Breast epithelium (tissue), 4 donors: ENCODE results near the gene OLFM4. TPM values are rescaled to one million over a fixed set of nuclear protein-coding genes. Genes with fewer than 3 reads are reported as not detected.

Source experiments
- DNase-seq, 2 donors: peaks; one replicate each; pipeline ENCODE4 v3.0.0-alpha.2; 2019; ENCODE audit warnings: low spot score in 2 of 2
- H3K27ac ChIP-seq, 2 donors: fragments of 200-600 bp; sonication (generic) in 1 of 2; one replicate each; pipeline ENCODE4 v1.5.1; 2016 to 2019; ENCODE audit warnings: mild to moderate bottlenecking in 1 of 2
- H3K27me3 ChIP-seq, 2 donors: fragments of 200-600 bp; sonication (generic) in 1 of 2; one replicate each; pipeline versions ENCODE4 v1.5.1 to v1.6.0; 2017 to 2019; ENCODE audit warnings: control low read depth in 1 of 2, mild to moderate bottlenecking in 1 of 2
- H3K36me3 ChIP-seq: fragments of 200-600 bp; one replicate; pipeline ENCODE4 v1.5.1; 2019
- H3K4me1 ChIP-seq, 2 donors: fragments of 200-600 bp; sonication (generic); one replicate each; pipeline ENCODE4 v1.5.1; 2016 to 2019; ENCODE audit warnings: control low read depth in 1 of 2
- H3K4me3 ChIP-seq, 3 donors: fragments of 200-600 bp; sonication (generic); 1 replicate in 2 of 3; 2 replicates in 1 of 3; pipeline ENCODE4 v1.5.1; 2016 to 2019; ENCODE audit warnings: mild to moderate bottlenecking in 3 of 3, moderate library complexity in 2 of 3
- H3K9me3 ChIP-seq, 2 donors: fragments of 200-600 bp; sonication (generic) in 1 of 2; one replicate each; pipeline ENCODE4 v1.5.1; 2016 to 2019; ENCODE audit warnings: control low read depth in 1 of 2
- POLR2A ChIP-seq: fragments of 450-650 bp; IDR thresholded peaks from one replicate; pipeline ENCODE4 v1.6.1; 2016; ENCODE audit warnings: antibody characterized with exemption, mild to moderate bottlenecking, moderate library complexity
- POLR2AphosphoS5 ChIP-seq, 3 donors: sonication (generic); formaldehyde crosslinking; IDR thresholded peaks; one replicate each; pipeline ENCODE4 v1.6.1; 2017; ENCODE audit warnings: antibody characterized with exemption in 3 of 3
- intact Hi-C: fragments of 100-400 bp; cut with DNase I; formaldehyde crosslinking; loops from one replicate; pipeline ENCODE4 v1.15.1; 2023; ENCODE audit warnings: low total_unique reads
- total RNA-seq, 3 donors: library from RNA; depleted of rRNA; stranded (reverse); fragments of >200 nt; gene quantifications; one replicate each; pipeline ENCODE4 v1.1.0, GENCODE V29; 2016
- TF ChIP-seq, protein P1 (sequence below), 3 donors: fragments of 450-650 bp; IDR thresholded peaks; one replicate each; pipeline ENCODE4 v1.5.1; 2016 to 2017; ENCODE audit warnings: antibody characterized with exemption in 3 of 3, mild to moderate bottlenecking in 3 of 3, moderate library complexity in 3 of 3

OLFM4 gene
- total RNA-seq, 3 donors from 2014 or later, result 0.32 to 144 (median 1.9) TPM

DNA sequence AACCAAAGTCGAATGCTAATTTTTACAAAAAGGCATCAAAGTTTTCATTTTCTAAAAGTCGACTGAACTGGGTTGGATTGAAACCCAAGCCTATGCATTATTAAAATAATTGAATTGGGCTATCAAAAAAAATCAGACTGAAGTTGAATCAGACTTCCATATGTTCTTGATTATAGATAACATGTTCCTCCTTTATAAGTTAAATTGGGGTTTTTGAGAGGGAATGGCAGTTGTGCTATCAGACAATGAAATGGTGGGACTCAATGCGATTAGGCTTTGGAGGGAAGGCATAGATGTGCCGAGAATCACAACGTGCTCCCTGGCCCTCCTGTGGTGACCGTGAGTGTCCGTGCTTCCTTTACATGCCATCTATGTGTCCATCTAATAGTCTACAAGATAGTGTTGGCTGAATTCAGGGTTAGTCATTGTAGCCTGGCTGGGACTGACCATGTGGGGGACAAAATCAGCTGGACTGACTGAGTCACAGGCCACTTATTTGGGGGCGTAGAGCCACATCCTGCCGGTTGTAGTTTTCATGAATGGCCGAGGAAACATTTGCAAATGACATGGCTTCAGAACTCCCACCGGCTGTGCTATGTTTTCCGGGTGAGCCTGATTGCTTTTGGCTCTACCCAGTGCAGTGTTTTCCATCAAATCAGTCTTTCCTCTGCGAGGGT lies 37.1 kb upstream of the OLFM4 start:
- TF ChIP-seq, protein P1, sequence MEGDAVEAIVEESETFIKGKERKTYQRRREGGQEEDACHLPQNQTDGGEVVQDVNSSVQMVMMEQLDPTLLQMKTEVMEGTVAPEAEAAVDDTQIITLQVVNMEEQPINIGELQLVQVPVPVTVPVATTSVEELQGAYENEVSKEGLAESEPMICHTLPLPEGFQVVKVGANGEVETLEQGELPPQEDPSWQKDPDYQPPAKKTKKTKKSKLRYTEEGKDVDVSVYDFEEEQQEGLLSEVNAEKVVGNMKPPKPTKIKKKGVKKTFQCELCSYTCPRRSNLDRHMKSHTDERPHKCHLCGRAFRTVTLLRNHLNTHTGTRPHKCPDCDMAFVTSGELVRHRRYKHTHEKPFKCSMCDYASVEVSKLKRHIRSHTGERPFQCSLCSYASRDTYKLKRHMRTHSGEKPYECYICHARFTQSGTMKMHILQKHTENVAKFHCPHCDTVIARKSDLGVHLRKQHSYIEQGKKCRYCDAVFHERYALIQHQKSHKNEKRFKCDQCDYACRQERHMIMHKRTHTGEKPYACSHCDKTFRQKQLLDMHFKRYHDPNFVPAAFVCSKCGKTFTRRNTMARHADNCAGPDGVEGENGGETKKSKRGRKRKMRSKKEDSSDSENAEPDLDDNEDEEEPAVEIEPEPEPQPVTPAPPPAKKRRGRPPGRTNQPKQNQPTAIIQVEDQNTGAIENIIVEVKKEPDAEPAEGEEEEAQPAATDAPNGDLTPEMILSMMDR (IDR thresholded peaks at IDR 0.05), result no peak
- TF ChIP-seq POLR2AphosphoS5 (IDR thresholded peaks at IDR 0.05) (no peak), POLR2A (no peak)
- H3K27me3 ChIP-seq, result no peaks in the 10 kb centered on the region
- H3K4me3 ChIP-seq, result no peak overlapping the region
- no peak overlapping the region for H3K27ac ChIP-seq
- no peak for DNase-seq
- H3K36me3 ChIP-seq, result no peaks in the 10 kb centered on the region
- H3K9me3 ChIP-seq, result no peaks in the 10 kb centered on the region
- H3K4me1 ChIP-seq, result no peaks in the 10 kb centered on the region
- intact Hi-C loops, result no loop called here

GRCh38 chr13:52992110-52992509 lies 36.5 kb upstream of the OLFM4 start:
- no peaks in the 10 kb centered on the region for H3K9me3 ChIP-seq
- intact Hi-C loops, result no loop called here
- no peak overlapping the region for H3K4me3 ChIP-seq
- TF ChIP-seq, protein P1 (IDR thresholded peaks at IDR 0.05), result no peak
- no peak for TF ChIP-seq POLR2A
- no peak for TF ChIP-seq POLR2AphosphoS5 (IDR thresholded peaks at IDR 0.05)
- H3K36me3 ChIP-seq, result no peaks in the 10 kb centered on the region
- no peaks in the 10 kb centered on the region for H3K4me1 ChIP-seq
- H3K27ac ChIP-seq, result no peak overlapping the region
- H3K27me3 ChIP-seq, result no peaks in the 10 kb centered on the region
- DNase-seq, result no peak

DNA sequence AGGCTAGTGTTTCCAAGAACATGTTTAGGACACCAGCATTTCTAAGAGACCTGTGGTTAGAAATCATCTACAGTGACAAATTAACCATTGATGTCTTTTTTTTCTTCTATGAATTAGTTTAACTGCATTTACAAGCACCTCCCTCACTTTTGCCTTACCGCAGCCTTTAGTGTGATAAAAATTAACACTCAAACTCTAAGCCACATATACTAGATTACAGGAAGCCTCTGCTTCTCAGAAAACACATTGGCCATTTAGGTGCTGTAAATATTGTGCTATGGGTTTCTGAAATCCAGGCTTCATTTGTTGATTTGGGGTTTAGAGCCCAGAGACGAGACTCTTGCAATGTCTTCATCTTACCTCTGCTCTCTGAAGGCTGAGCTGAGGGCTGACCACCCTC lies 34.6 kb upstream of the OLFM4 start:
- H3K9me3 ChIP-seq, result no peaks in the 10 kb centered on the region
- no peak for DNase-seq
- H3K4me3 ChIP-seq, result no peak overlapping the region
- no peaks in the 10 kb centered on the region for H3K27me3 ChIP-seq
- no peaks in the 10 kb centered on the region for H3K4me1 ChIP-seq
- intact Hi-C loops, result no loop called here
- H3K36me3 ChIP-seq, result no peaks in the 10 kb centered on the region
- TF ChIP-seq POLR2AphosphoS5 (IDR thresholded peaks at IDR 0.05), result no peak
- TF ChIP-seq, protein P1 (IDR thresholded peaks at IDR 0.05), result no peak
- TF ChIP-seq POLR2A, result no peak
- H3K27ac ChIP-seq, result no peak overlapping the region

DNA sequence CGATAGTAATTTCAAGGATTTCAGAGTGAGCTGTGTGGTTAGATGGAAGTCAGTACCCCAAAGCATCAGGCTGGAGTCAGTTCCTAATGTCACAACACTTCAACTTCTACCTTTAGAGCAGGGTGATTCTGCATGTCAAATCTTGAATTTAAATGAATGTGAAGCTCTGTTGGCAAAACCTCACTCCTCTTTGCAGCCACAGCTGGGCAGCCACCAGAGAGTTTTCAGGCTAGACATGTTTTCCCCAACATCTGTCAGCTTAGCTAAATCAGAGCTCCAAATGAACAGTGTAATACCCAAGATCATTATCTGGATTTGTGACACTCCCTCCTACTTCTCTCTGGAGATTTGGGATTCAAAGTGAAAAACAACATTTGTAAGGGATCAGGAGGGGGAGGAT lies 33.7 kb upstream of the OLFM4 start:
- H3K9me3 ChIP-seq, result no peaks in the 10 kb centered on the region
- no peak for DNase-seq
- TF ChIP-seq, protein P1 (IDR thresholded peaks at IDR 0.05), result no peak
- TF ChIP-seq POLR2AphosphoS5 (IDR thresholded peaks at IDR 0.05) (no peak), POLR2A (no peak)
- H3K27me3 ChIP-seq, result no peaks in the 10 kb centered on the region
- H3K4me3 ChIP-seq, result no peak overlapping the region
- H3K27ac ChIP-seq, result no peak overlapping the region
- no peaks in the 10 kb centered on the region for H3K36me3 ChIP-seq
- no peaks in the 10 kb centered on the region for H3K4me1 ChIP-seq
- intact Hi-C loops, result no loop called here

DNA sequence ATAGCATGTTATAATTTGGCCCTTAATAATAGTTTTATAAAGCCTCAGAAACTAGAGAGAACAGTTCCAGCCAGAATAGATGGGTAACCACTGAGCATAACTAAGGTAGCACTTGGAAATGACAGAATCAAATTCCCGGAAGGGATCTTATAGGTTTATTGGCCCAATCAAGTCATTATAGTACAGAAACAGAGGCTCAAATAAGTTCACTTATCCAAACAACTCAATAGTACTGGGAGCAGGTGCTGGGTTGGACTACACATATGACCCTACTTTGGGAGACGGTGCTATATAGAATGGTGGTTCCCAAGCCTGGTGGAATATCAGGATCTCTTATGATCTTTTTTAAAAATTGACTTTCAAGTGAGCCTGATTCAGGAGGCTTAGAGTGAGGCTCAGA lies 32.7 kb upstream of the OLFM4 start:
- H3K4me3 ChIP-seq, result no peak overlapping the region
- H3K27me3 ChIP-seq, result no peaks in the 10 kb centered on the region
- TF ChIP-seq POLR2A, result no peak
- no peak for TF ChIP-seq POLR2AphosphoS5 (IDR thresholded peaks at IDR 0.05)
- TF ChIP-seq, protein P1 (IDR thresholded peaks at IDR 0.05), result no peak
- intact Hi-C loops, result no loop called here
- no peak overlapping the region for H3K27ac ChIP-seq
- no peak for DNase-seq
- no peaks in the 10 kb centered on the region for H3K4me1 ChIP-seq
- H3K9me3 ChIP-seq, result no peaks in the 10 kb centered on the region
- no peaks in the 10 kb centered on the region for H3K36me3 ChIP-seq
